K562 (cell line): Measurements from ENCODE around the gene LRCH1. TPM values are rescaled to one million over a fixed set of nuclear protein-coding genes. Genes with fewer than 3 reads are reported as not detected.

Experiments used
- ATAC-seq: fragments of 200-7000 bp; cut with Tn5 transposase; 3 replicates; pipeline ENCODE4 v1.9.1; 2020; ENCODE audit warnings: moderate library complexity
- BruUV-seq: library from RNA; stranded (reverse); fragments of 400-500 nt; replicated peaks from 2 replicates; lab custom pipeline; 2021; lab: Mats Ljungman, UMichigan
- CTCF ChIA-PET: fragments of 300-600 bp; formaldehyde crosslinking; extraction: SDS; loops from one replicate; lab custom pipeline; 2021; ENCODE audit warnings: low intra/inter-chr PET ratio; lab: Yijun Ruan, JAX
- POLR2A ChIA-PET: fragments of 300-600, 350-650 bp; sonication (Branson Sonifier 250); formaldehyde crosslinking; extraction: SDS; loops from one replicate; lab custom pipeline; 2021; ENCODE audit warnings: antibody characterized with exemption, inconsistent platforms; lab: Yijun Ruan, JAX
- DNase-seq, 4 experiments: peaks; one replicate each; pipeline versions ENCODE4 v3.0.0 to v3.0.0-alpha.2; 2011 to 2018; ENCODE audit warnings: low spot score in 3 of 4, mixed read lengths in 3 of 4; ENCODE audit errors: extremely low read depth in 1 of 4
- FAIRE-seq: peaks from 2 replicates; lab custom pipeline; 2011; peaks lifted over from hg19 to GRCh38; lab: Jason Lieb, UNC
- H2AFZ ChIP-seq: 2 replicates; pipeline ENCODE4 v1.6.0; 2011; ENCODE audit warnings: low read depth, low read length, control low read depth, inconsistent platforms
- H3K27ac ChIP-seq: fragments of 200-600 bp; 3 replicates; pipeline ENCODE4 v1.8.0; 2011; ENCODE audit warnings: low read depth, mild to moderate bottlenecking, control low read depth, inconsistent platforms, low read length, moderate library complexity, mixed read lengths; ENCODE audit errors: extremely low read depth
- H3K27me3 ChIP-seq, 2 experiments: fragments of 300-600 bp in 1 of 2; 2 replicates in 1 of 2; 3 replicates in 1 of 2; pipeline versions ENCODE4 v1.6.0 to v1.8.0; 2011; ENCODE audit warnings: inconsistent platforms in 2 of 2, low read length in 2 of 2, mild to moderate bottlenecking in 1 of 2, mixed read lengths in 1 of 2, moderate library complexity in 1 of 2; ENCODE audit not compliant: control insufficient read depth in 2 of 2, insufficient read depth in 2 of 2
- H3K36me3 ChIP-seq: fragments of 300-600 bp; 3 replicates; pipeline ENCODE4 v1.8.0; 2011; ENCODE audit warnings: mild to moderate bottlenecking, low read length, inconsistent platforms; ENCODE audit not compliant: control insufficient read depth, insufficient read depth
- H3K4me1 ChIP-seq, 2 experiments: fragments of 200-600 bp in 1 of 2; replicated peaks in 1 of 2; 2 replicates in 1 of 2; 3 replicates in 1 of 2; pipeline versions ENCODE4 v1.5.1 to v1.8.0; 2011; ENCODE audit warnings: inconsistent platforms in 2 of 2, low read length in 2 of 2, mild to moderate bottlenecking in 1 of 2, mixed read lengths in 1 of 2, moderate library complexity in 1 of 2; ENCODE audit not compliant: control insufficient read depth in 2 of 2, insufficient read depth in 2 of 2
- H3K4me2 ChIP-seq: 2 replicates; pipeline ENCODE4 v1.6.1; 2011; ENCODE audit warnings: low read length, control low read depth, inconsistent platforms, mixed read lengths; ENCODE audit not compliant: insufficient read depth
- H3K4me3 ChIP-seq: fragments of 200-600 bp; sonication (generic), shearing (Covaris generic); 2 replicates; pipeline ENCODE4 v1.5.1; 2016; ENCODE audit warnings: control low read depth, inconsistent platforms
- H3K79me2 ChIP-seq: fragments of 200-600 bp; 3 replicates; pipeline ENCODE4 v1.8.0; 2011; ENCODE audit warnings: low read length, inconsistent platforms; ENCODE audit not compliant: control insufficient read depth, insufficient read depth
- H3K9ac ChIP-seq, 2 experiments: 2 replicates each; pipeline versions ENCODE4 v1.6.0 to v1.6.1; 2011; ENCODE audit warnings: low read depth in 2 of 2, low read length in 2 of 2, control low read depth in 1 of 2, inconsistent platforms in 1 of 2, mild to moderate bottlenecking in 1 of 2, mixed read lengths in 1 of 2; ENCODE audit not compliant: insufficient read depth in 1 of 2
- H3K9me1 ChIP-seq: one replicate; pipeline ENCODE4 v1.6.0; 2011; ENCODE audit warnings: inconsistent platforms, mild to moderate bottlenecking, low read length, moderate library complexity; ENCODE audit not compliant: control insufficient read depth, insufficient read depth
- H3K9me3 ChIP-seq: replicated peaks from 2 replicates; pipeline ENCODE4 v1.5.1; 2011; ENCODE audit warnings: low read depth, low read length, inconsistent platforms; ENCODE audit not compliant: control insufficient read depth, insufficient read depth
- H4K20me1 ChIP-seq: replicated peaks from 2 replicates; pipeline ENCODE4 v1.6.1; 2011; ENCODE audit warnings: low read length, inconsistent platforms, mixed read lengths; ENCODE audit not compliant: control insufficient read depth, insufficient read depth
- ARID1B ChIP-seq: fragments of 450-650 bp; IDR thresholded peaks from 2 replicates; pipeline ENCODE4 v1.6.1; 2016; ENCODE audit warnings: antibody characterized with exemption, mild to moderate bottlenecking, inconsistent platforms
- FOXA1 ChIP-seq: fragments of 450-650 bp; IDR thresholded peaks from 2 replicates; pipeline ENCODE4 v1.6.1; 2016; ENCODE audit warnings: mild to moderate bottlenecking, borderline replicate concordance
- HDAC2 ChIP-seq: fragments of 450-650 bp; IDR thresholded peaks from 2 replicates; pipeline ENCODE4 v1.6.1; 2016; ENCODE audit warnings: mild to moderate bottlenecking
- MBD2 ChIP-seq: sonication (generic); IDR thresholded peaks from 2 replicates; pipeline ENCODE4 v1.6.1; 2016; ENCODE audit warnings: low read depth, borderline replicate concordance
- POLR3A ChIP-seq: IDR thresholded peaks from 2 replicates; pipeline ENCODE4 v1.6.1; 2011; ENCODE audit warnings: borderline replicate concordance, mild to moderate bottlenecking, moderate library complexity; ENCODE audit not compliant: insufficient read length, insufficient read depth; ENCODE audit errors: extremely low read depth
- RUNX1 ChIP-seq: sonication (generic); IDR thresholded peaks from 2 replicates; pipeline ENCODE4 v1.6.1; 2016; ENCODE audit warnings: antibody characterized with exemption, low read depth
- TSC22D4 ChIP-seq: fragments of 450-650 bp; IDR thresholded peaks from 2 replicates; pipeline ENCODE4 v1.6.1; 2016; ENCODE audit warnings: missing genetic modification characterization, missing biosample characterization, control low read depth
- ZHX1 ChIP-seq: fragments of 150-350 bp; conservative IDR thresholded peaks from 2 replicates; pipeline ENCODE4 v1.6.1; 2014; ENCODE audit warnings: low read length
- ZNF384 ChIP-seq: IDR thresholded peaks from 2 replicates; pipeline ENCODE4 v1.6.1; 2012; ENCODE audit warnings: low read depth, low read length, improper control_type of control experiment
- WGBS: fragments of 100-300 bp; shearing (Covaris generic); methylation state at CpG from one replicate; pipeline ENCODE4 v1.1.6; 2016; ENCODE audit warnings: low coverage, mixed read lengths; ENCODE audit not compliant: insufficient coverage; ENCODE audit errors: missing lambda C conversion rate; 5-methylcytosine and 5-hydroxymethylcytosine counted together
- in situ Hi-C: fragments of 300-500 bp; cut with MboI; formaldehyde crosslinking; loops from 4 replicates; pipeline ENCODE4 v1.15.0; 2018; ENCODE audit warnings: inconsistent platforms, mixed read lengths
- intact Hi-C: fragments of 100-400 bp; cut with micrococcal nuclease; formaldehyde crosslinking; loops from 2 replicates; pipeline ENCODE4 v1.14.2; 2022
- polyA plus RNA-seq, 8 experiments: library from polyadenylated mRNA; depleted of rRNA in 4 of 8; stranded (reverse) in 5 of 8; unstranded in 3 of 8; fragments of >200 nt; fragmentation: Nextera tagmentation in 2 of 8; fragmentation: Illumina TruSeq in 1 of 8; extraction: Ambion mirVana in 2 of 8; extraction: Trizol in 1 of 8; gene quantifications; 2 replicates each; pipeline versions ENCODE4 v1.2.1 to v1.2.3, GENCODE V29; 2011 to 2014; ENCODE audit warnings: inconsistent platforms in 1 of 8, missing spikeins in 1 of 8
- total RNA-seq, 7 experiments: library from RNA; depleted of rRNA in 6 of 7; stranded (reverse); fragments of >200 nt in 6 of 7; fragmentation: Illumina TruSeq in 2 of 7; extraction: Trizol in 2 of 7; gene quantifications; 2 replicates each; pipeline versions ENCODE4 v1.2.1 to v1.2.3, GENCODE V29; 2011 to 2021; ENCODE audit warnings: low replicate concordance in 1 of 7

LRCH1 gene
- total and polyA plus RNA-seq, 9 of the 15 experiments (the other 6 are each of a cell fraction or from before 2014, with no cell fraction given) = 1.1 to 6.8 (median 3.7) TPM

DNA sequence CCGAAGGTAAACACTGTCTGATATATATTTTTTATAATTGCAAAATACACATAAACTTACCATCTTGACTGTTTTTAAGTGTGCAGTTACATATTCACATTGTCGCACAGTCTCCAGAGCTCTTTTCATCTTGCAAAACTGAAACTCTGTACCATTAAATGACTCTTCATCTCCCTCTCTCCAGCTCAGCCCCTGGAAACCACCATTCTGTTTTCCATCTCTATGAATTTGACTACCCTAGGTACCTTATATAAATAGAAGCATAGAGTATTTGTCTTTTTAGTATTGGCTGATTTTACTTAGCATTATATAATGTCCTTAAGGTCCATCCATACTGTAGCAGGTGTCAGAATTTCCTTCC is 45.8 kb downstream of the LRCH1 start:
- no peak for ATAC-seq
- H3K9me3 ChIP-seq = no peaks in the 10 kb centered on the region
- ChIA-PET POLR2A (no interaction called here), CTCF (no interaction called here)
- no TSS peak for BruUV-seq
- no peaks in the 10 kb centered on the region for H3K27me3 ChIP-seq
- no peak for FAIRE-seq
- WGBS = 85% methylated on average over 2 of the region's 2 CpGs
- H4K20me1 ChIP-seq = no peaks in the 10 kb centered on the region; the same call in 1 of the 2 replicates
- H3K36me3 ChIP-seq = no peaks in the 10 kb centered on the region
- intact Hi-C loops = no loop called here
- H3K79me2 ChIP-seq = peaks cover 19% of the 10 kb centered on the region
- H3K4me1 ChIP-seq = no peaks in the 10 kb centered on the region
- no peak overlapping the region for H3K9ac ChIP-seq
- H2AFZ ChIP-seq = no peak overlapping the region
- no peak overlapping the region for H3K4me2 ChIP-seq
- TF ChIP-seq ARID1B (no peak), MBD2 (no peak), POLR3A (no peak), RUNX1 (no peak), FOXA1 (no peak), TSC22D4 (tag) (no peak), ZHX1 (no peak), ZNF384 (no peak), HDAC2 (no peak)
- in situ Hi-C loops = no loop called here
- H3K4me3 ChIP-seq = no peak overlapping the region
- no peak overlapping the region for H3K27ac ChIP-seq
- H3K9me1 ChIP-seq = no peaks in the 10 kb centered on the region
- DNase-seq = no peak
